ENCODE measurements around the gene C11orf58. TPM values are rescaled to one million over a fixed set of nuclear protein-coding genes. Genes with fewer than 3 reads are reported as not detected.
A peak's percentile ranks its signal among the peaks of the same experiment; 100 is the strongest.

C11orf58 gene
- total RNA-seq, 1 donor from 2014 or later = 105 TPM

DNA sequence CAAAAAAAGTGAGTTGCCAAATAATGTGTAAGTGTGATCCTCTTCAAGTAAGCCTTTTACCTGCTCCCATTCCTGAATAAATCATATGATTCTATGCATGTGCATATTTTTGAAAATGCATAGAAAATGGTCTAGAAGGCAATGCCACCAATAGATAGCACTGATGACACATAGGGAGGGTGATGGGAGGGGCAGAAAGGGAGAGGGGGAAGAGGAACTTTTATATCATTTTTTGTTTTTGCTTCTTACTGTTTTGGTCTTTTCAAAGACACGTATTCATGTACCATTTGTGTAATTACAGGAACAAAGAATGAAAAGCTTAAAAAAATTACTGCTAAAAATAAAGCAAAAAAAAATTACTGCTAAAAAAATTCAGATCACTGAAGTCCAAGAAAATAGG is 60.8 kb downstream of the C11orf58 start:
- intact Hi-C loops (cut with micrococcal nuclease) = no loop called here
- Histone ChIP-seq H3K27me3 (ENCODE audit: low read depth) (no peaks in the 10 kb centered on the region), H3K4me1 (peaks cover 31% of the 10 kb centered on the region), H3K27ac (replicated peaks) (no peak overlapping the region), H3K9me3 (replicated peaks) (no peaks in the 10 kb centered on the region), H3K36me3 (no peaks in the 10 kb centered on the region), H3K4me3 (no peak overlapping the region)
- TF ChIP-seq, protein P1, sequence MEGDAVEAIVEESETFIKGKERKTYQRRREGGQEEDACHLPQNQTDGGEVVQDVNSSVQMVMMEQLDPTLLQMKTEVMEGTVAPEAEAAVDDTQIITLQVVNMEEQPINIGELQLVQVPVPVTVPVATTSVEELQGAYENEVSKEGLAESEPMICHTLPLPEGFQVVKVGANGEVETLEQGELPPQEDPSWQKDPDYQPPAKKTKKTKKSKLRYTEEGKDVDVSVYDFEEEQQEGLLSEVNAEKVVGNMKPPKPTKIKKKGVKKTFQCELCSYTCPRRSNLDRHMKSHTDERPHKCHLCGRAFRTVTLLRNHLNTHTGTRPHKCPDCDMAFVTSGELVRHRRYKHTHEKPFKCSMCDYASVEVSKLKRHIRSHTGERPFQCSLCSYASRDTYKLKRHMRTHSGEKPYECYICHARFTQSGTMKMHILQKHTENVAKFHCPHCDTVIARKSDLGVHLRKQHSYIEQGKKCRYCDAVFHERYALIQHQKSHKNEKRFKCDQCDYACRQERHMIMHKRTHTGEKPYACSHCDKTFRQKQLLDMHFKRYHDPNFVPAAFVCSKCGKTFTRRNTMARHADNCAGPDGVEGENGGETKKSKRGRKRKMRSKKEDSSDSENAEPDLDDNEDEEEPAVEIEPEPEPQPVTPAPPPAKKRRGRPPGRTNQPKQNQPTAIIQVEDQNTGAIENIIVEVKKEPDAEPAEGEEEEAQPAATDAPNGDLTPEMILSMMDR (IDR thresholded peaks at IDR 0.05; ENCODE audit: borderline replicate concordance) = no peak
- DNase-seq = no peak

DNA sequence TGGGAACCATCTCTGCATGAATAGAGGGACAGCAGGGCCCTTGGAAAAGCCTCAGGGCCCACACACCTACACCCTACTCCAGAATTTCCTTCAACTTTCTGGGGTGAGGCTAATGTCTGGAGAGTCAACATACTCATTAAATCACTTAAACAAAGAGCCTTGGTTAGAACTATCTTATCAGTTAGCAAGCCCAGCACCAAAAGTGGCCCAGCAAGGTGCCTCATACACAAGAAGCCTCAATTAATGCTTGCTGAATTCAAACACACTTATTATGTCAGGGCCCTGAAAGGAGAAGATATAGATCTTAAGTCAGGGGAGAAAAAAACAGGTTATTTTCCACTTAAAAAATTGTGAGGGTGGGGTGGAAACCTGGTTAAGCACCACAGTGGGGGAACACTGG is 61.4 kb downstream of the C11orf58 start:
- Histone ChIP-seq H3K27me3 (ENCODE audit: low read depth) (no peaks in the 10 kb centered on the region), H3K27ac (replicated peaks) (no peak overlapping the region), H3K4me1 (peaks cover 38% of the 10 kb centered on the region), H3K4me3 (no peak overlapping the region), H3K9me3 (replicated peaks) (no peaks in the 10 kb centered on the region), H3K36me3 (no peaks in the 10 kb centered on the region)
- intact Hi-C loops (cut with micrococcal nuclease) = no loop called here
- DNase-seq = no peak
- TF ChIP-seq, protein P1 (IDR thresholded peaks at IDR 0.05; ENCODE audit: borderline replicate concordance) = no peak

DNA sequence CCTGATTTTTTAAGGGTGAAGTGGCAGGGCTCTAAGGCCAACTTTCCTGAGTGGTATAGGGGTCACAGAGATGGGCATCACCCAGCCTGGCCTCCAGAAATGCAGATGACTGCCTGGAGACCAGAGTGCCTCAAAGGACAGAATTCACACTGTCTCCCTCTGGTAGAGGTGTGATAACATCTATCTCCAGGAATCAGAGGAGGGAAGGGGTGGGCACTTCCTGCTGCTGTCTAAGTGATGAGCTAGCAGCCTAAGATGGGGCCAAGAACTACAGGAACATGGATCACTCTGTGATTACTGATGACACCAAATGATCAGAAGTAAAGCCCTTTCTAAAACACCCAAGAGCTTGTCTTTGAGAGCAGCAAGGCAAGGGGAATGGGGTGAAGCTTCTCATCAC is 61.9 kb downstream of the C11orf58 start:
- Histone ChIP-seq H3K4me3 (no peak overlapping the region), H3K9me3 (replicated peaks) (no peaks in the 10 kb centered on the region), H3K27me3 (ENCODE audit: low read depth) (no peaks in the 10 kb centered on the region), H3K27ac (replicated peaks) (no peak overlapping the region), H3K36me3 (no peaks in the 10 kb centered on the region), H3K4me1 (peaks cover 43% of the 10 kb centered on the region)
- TF ChIP-seq, protein P1 (IDR thresholded peaks at IDR 0.05; ENCODE audit: borderline replicate concordance) = no peak
- intact Hi-C loops (cut with micrococcal nuclease) = no loop called here
- no peak for DNase-seq

DNA sequence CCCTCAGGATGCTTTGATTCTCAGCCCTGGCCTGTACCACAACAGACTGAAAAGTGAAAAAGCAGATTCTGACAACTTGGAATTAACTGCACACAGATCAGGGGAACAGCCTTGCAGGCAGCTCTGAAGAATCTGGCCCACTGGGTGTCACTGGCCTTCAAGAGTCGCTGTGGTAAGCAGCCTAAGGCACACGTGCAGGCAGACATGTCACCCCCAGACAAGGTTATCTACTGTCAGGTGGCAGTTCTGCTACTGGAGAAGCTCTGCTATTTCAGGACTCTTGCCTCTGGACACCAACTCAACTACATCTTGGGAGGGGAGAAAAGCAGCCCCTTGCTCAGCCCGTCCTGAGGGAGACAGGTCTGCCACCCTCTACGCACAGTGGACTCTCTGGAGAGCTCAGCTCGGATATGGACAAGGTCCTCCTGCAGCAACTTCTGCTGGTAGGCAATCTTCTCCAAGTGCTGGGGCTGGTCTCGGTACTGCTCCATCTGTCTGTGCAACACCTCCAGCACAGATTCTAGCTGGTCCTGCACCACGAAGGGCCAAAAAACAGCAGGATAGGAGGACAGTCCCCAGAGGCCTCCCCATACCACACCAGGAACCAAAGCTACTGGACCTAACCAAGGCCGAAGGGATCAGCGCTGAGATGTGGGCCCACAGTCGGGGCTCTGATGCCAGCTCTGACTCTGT is 63.0 kb downstream of the C11orf58 start:
- no peak for DNase-seq
- Histone ChIP-seq H3K36me3 (no peaks in the 10 kb centered on the region), H3K4me1 (peaks cover 53% of the 10 kb centered on the region), H3K4me3 (no peak overlapping the region), H3K27me3 (ENCODE audit: low read depth) (no peaks in the 10 kb centered on the region), H3K27ac (replicated peaks) (no peak overlapping the region), H3K9me3 (replicated peaks) (no peaks in the 10 kb centered on the region)
- TF ChIP-seq, protein P1 (IDR thresholded peaks at IDR 0.05; ENCODE audit: borderline replicate concordance) = no peak
- intact Hi-C loops (cut with micrococcal nuclease) = no loop called here

DNA sequence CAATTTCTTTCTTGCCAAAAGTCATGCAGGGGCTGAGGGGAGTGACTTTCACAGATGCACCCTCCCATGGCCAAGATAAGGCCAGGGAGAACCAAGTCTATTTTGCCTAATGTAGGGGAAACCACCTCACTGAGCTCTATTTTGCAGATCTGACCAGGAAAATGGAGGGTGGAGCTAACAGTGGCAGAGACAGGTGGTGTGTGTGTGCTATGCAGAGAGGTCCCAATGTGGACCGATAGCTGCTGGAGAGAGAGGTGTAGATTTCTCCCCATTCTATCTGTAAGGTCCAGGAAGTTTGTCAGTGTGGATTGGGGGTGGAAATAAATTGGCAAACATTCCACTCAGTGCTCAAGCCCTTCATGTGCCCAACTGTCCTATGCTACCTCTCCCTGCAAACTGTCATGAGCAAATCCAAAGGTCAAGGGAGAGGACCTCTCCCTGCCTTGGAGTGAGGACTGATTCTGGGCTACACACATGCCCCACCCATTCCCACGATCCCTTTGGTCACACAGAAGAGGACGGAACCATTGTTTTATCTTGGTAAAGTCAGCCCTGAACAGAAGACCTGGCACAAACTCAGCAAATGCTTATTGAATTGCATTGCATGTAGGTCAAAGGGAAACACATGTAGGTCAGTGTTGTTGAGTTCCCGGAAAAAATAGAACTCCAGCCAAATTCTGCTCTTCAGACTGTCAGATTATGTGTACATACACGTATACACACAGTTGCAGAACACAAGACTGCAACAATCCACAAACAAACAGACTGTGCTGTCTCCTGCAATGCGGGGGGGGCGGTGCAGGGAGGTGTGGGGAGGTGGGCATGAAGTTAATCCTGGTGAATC is 65.9 kb downstream of the C11orf58 start:
- DNase-seq = no peak
- peak overlapping the region; percentile 18 for H3K27ac ChIP-seq (replicated peaks)
- intact Hi-C loops (cut with micrococcal nuclease) = no loop called here
- H3K9me3 ChIP-seq (replicated peaks) = no peaks in the 10 kb centered on the region
- H3K4me3 ChIP-seq = no peak overlapping the region
- TF ChIP-seq, protein P1 (IDR thresholded peaks at IDR 0.05; ENCODE audit: borderline replicate concordance) = no peak
- no peaks in the 10 kb centered on the region for H3K36me3 ChIP-seq
- H3K4me1 ChIP-seq = peaks cover 65% of the 10 kb centered on the region
- H3K27me3 ChIP-seq (ENCODE audit: low read depth) = no peaks in the 10 kb centered on the region

Data from left ventricle myocardium inferior (tissue), 1 donor.